GM21737 (cell line): ENCODE data around the gene ZBTB20.

ENCODE experiments used
- ATAC-seq: cut with Tn5 transposase; IDR thresholded peaks from one replicate; pipeline ENCODE4 v1.9.1; 2021; ENCODE audit warnings: mild to moderate bottlenecking, moderate library complexity; ENCODE audit not compliant: unreplicated experiment

Gene ZBTB20

GRCh38 chr3:115092220-115092791, 54.8 kb downstream of the ZBTB20 start:
- no peak for ATAC-seq

GRCh38 chr3:115090712-115091111, 56.4 kb downstream of the ZBTB20 start:
- no peak for ATAC-seq

GRCh38 chr3:115089481-115089880, 57.6 kb downstream of the ZBTB20 start:
- no peak for ATAC-seq

GRCh38 chr3:115087512-115087911, 59.6 kb downstream of the ZBTB20 start:
- no peak for ATAC-seq

- no peak for ATAC-seq
Observed at GRCh38 chr3:115086344-115086743, 60.7 kb downstream of the ZBTB20 start.

- ATAC-seq, result no peak
Observed at GRCh38 chr3:115085197-115085865, 61.8 kb downstream of the ZBTB20 start.

GRCh38 chr3:115084686-115085085, 62.4 kb downstream of the ZBTB20 start:
- no peak for ATAC-seq

- ATAC-seq, result no peak
Observed at GRCh38 chr3:115082260-115082659, 64.8 kb downstream of the ZBTB20 start.

GRCh38 chr3:115081444-115081843, 65.6 kb downstream of the ZBTB20 start:
- ATAC-seq, result no peak

- no peak for ATAC-seq
Observed at GRCh38 chr3:115077501-115078250, 69.4 kb downstream of the ZBTB20 start.

- no peak for ATAC-seq
Observed at GRCh38 chr3:115074502-115074901, 72.6 kb downstream of the ZBTB20 start.

GRCh38 chr3:115072265-115073021, 74.6 kb downstream of the ZBTB20 start:
- no peak for ATAC-seq

GRCh38 chr3:115071601-115072000, 75.5 kb downstream of the ZBTB20 start:
- no peak for ATAC-seq

- no peak for ATAC-seq
Observed at GRCh38 chr3:115071166-115071565, 75.9 kb downstream of the ZBTB20 start.

GRCh38 chr3:115068799-115069198, 78.3 kb downstream of the ZBTB20 start:
- no peak for ATAC-seq

GRCh38 chr3:115062412-115062956, 84.6 kb downstream of the ZBTB20 start:
- no peak for ATAC-seq

GRCh38 chr3:115062009-115062408, 85.1 kb downstream of the ZBTB20 start:
- ATAC-seq, result no peak

- ATAC-seq, result no peak
Observed at GRCh38 chr3:115052906-115053305, 94.2 kb downstream of the ZBTB20 start.

GRCh38 chr3:115042351-115042750, 104.7 kb downstream of the ZBTB20 start:
- no peak for ATAC-seq

- no peak for ATAC-seq
Observed at GRCh38 chr3:115040673-115041286, 106.3 kb downstream of the ZBTB20 start.

GRCh38 chr3:115040246-115040645, 106.8 kb downstream of the ZBTB20 start:
- no peak for ATAC-seq
